HepG2 (cell line): ENCODE results near the gene DLL4. TPM values are rescaled to one million over a fixed set of nuclear protein-coding genes. Genes with fewer than 3 reads are reported as not detected.

ENCODE experiments used
- ARNT2 ChIP-seq: sonication (generic); formaldehyde crosslinking; IDR thresholded peaks from 2 replicates; pipeline ENCODE4 v1.8.0; 2022; ENCODE audit warnings: mild to moderate bottlenecking, low read depth, missing genetic modification reagents, moderate library complexity
- KAT8 ChIP-seq: IDR thresholded peaks from 2 replicates; pipeline ENCODE4 v1.6.1; 2016; ENCODE audit warnings: missing genetic modification reagents, missing compliant biosample characterization
- MTF2 ChIP-seq: sonication (generic); formaldehyde crosslinking; IDR thresholded peaks from 2 replicates; pipeline ENCODE4 v1.5.0; 2020; ENCODE audit warnings: missing genetic modification reagents, borderline replicate concordance
- SRY ChIP-seq: sonication (generic); formaldehyde crosslinking; IDR thresholded peaks from 2 replicates; pipeline ENCODE4 v1.8.0; 2022; ENCODE audit warnings: mild to moderate bottlenecking, missing genetic modification reagents
- ZNF446 ChIP-seq: sonication (generic); formaldehyde crosslinking; IDR thresholded peaks from 2 replicates; pipeline ENCODE4 v1.5.0; 2020; ENCODE audit warnings: mild to moderate bottlenecking, missing genetic modification reagents
- polyA plus RNA-seq, 8 experiments: library from polyadenylated mRNA; depleted of rRNA in 3 of 8; stranded (reverse) in 7 of 8; unstranded in 1 of 8; fragments of >200 nt; fragmentation: Illumina TruSeq in 4 of 8; extraction: Trizol in 4 of 8; gene quantifications; 2 replicates each; pipeline versions ENCODE4 v1.2.1 to v1.2.3, GENCODE V29; 2011 to 2016; ENCODE audit warnings: low read depth in 4 of 8, missing spikeins in 1 of 8, mixed read lengths in 1 of 8; ENCODE audit not compliant: insufficient read depth in 1 of 8
- total RNA-seq, 5 experiments: library from RNA; depleted of rRNA; stranded (reverse); fragments of >200 nt; fragmentation: Illumina TruSeq; extraction: Trizol; gene quantifications; 2 replicates each; pipeline ENCODE4 v1.2.3, GENCODE V29; 2016; ENCODE audit warnings: low read depth in 1 of 5
- TF ChIP-seq, protein P1 (sequence below): sonication (generic); formaldehyde crosslinking; IDR thresholded peaks from 2 replicates; pipeline ENCODE4 v1.5.1; 2020; ENCODE audit warnings: mild to moderate bottlenecking, missing genetic modification reagents, borderline replicate concordance
- TF ChIP-seq, protein P2 (sequence below): sonication (generic); formaldehyde crosslinking; IDR thresholded peaks from 2 replicates; pipeline ENCODE4 v1.4.0; 2020; ENCODE audit warnings: missing genetic modification reagents
- TF ChIP-seq, protein P3 (sequence below): sonication (generic); formaldehyde crosslinking; IDR thresholded peaks from 2 replicates; pipeline ENCODE4 v1.5.0; 2020; ENCODE audit warnings: mild to moderate bottlenecking, missing genetic modification reagents, borderline replicate concordance
- TF ChIP-seq, protein P4 (sequence below): sonication (generic); formaldehyde crosslinking; IDR thresholded peaks from 2 replicates; pipeline ENCODE4 v1.4.0; 2020; ENCODE audit warnings: low read depth, missing genetic modification reagents

DLL4 gene
- total and polyA plus RNA-seq, 2 of the 13 experiments (the other 11 are each of a cell fraction or from before 2014, with no cell fraction given): 0.20 to 0.25 TPM

DNA sequence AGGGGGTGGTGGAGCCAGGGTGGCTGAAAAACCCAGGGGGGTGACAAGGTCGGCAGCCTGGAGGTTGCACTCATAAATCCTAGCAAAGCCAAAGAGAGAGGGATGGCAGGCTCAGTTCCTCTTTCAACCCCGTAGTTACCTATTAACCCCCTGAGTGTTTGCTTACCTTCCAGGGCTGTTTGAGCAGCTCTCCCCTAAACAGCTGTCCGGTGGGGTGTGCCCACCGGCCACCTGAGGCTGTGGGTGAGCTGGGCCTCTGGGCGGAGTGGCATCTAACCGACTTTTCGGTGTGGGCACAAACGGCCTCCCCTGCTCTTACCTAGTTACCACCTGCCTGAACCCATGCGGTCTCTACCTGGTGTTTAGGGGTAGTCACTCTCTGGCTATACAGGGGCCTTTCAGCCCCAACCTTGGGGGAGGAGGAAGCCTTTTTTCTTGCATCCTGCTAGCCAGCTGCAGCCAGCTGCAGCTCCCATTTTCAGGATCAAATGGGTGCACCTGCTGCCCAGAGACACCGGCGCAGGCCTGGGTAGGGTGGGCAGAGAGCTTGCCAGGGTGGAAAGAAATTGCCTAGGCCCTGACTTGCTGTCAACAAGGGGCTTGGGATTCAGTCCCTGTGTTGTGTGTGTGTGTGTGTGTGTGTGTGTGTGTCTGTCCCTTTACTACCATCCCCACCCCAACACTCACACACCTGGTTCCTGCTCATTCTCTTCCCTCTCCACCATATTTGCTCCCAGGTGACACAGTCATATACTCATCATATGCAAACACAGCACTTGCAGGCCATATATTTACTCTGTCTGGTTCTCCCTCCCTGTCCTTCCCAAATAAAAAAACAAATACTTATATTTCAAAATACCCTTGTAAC, 3.7 kb downstream of the DLL4 start (continued):
- TF ChIP-seq, protein P1, sequence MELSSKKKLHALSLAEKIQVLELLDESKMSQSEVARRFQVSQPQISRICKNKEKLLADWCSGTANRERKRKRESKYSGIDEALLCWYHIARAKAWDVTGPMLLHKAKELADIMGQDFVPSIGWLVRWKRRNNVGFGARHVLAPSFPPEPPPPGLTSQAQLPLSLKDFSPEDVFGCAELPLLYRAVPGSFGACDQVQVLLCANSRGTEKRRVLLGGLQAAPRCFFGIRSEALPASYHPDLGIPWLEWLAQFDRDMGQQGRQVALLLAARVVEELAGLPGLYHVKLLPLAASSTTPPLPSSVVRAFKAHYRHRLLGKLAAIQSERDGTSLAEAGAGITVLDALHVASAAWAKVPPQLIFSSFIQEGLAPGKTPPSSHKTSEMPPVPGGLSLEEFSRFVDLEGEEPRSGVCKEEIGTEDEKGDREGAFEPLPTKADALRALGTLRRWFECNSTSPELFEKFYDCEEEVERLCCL (CRISPR knock-in tag): no peak
- TF ChIP-seq SRY (CRISPR knock-in tag) (no peak), MTF2 (CRISPR knock-in tag) (0 out of 2 replicates have a peak, but pooled peaks have one; percentile 13), ZNF446 (CRISPR knock-in tag) (no peak), KAT8 (CRISPR knock-in tag) (no peak), ARNT2 (CRISPR knock-in tag) (no peak)
- TF ChIP-seq, protein P2, sequence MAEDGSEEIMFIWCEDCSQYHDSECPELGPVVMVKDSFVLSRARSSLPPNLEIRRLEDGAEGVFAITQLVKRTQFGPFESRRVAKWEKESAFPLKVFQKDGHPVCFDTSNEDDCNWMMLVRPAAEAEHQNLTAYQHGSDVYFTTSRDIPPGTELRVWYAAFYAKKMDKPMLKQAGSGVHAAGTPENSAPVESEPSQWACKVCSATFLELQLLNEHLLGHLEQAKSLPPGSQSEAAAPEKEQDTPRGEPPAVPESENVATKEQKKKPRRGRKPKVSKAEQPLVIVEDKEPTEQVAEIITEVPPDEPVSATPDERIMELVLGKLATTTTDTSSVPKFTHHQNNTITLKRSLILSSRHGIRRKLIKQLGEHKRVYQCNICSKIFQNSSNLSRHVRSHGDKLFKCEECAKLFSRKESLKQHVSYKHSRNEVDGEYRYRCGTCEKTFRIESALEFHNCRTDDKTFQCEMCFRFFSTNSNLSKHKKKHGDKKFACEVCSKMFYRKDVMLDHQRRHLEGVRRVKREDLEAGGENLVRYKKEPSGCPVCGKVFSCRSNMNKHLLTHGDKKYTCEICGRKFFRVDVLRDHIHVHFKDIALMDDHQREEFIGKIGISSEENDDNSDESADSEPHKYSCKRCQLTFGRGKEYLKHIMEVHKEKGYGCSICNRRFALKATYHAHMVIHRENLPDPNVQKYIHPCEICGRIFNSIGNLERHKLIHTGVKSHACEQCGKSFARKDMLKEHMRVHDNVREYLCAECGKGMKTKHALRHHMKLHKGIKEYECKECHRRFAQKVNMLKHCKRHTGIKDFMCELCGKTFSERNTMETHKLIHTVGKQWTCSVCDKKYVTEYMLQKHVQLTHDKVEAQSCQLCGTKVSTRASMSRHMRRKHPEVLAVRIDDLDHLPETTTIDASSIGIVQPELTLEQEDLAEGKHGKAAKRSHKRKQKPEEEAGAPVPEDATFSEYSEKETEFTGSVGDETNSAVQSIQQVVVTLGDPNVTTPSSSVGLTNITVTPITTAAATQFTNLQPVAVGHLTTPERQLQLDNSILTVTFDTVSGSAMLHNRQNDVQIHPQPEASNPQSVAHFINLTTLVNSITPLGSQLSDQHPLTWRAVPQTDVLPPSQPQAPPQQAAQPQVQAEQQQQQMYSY: no peak
- TF ChIP-seq, protein P3, sequence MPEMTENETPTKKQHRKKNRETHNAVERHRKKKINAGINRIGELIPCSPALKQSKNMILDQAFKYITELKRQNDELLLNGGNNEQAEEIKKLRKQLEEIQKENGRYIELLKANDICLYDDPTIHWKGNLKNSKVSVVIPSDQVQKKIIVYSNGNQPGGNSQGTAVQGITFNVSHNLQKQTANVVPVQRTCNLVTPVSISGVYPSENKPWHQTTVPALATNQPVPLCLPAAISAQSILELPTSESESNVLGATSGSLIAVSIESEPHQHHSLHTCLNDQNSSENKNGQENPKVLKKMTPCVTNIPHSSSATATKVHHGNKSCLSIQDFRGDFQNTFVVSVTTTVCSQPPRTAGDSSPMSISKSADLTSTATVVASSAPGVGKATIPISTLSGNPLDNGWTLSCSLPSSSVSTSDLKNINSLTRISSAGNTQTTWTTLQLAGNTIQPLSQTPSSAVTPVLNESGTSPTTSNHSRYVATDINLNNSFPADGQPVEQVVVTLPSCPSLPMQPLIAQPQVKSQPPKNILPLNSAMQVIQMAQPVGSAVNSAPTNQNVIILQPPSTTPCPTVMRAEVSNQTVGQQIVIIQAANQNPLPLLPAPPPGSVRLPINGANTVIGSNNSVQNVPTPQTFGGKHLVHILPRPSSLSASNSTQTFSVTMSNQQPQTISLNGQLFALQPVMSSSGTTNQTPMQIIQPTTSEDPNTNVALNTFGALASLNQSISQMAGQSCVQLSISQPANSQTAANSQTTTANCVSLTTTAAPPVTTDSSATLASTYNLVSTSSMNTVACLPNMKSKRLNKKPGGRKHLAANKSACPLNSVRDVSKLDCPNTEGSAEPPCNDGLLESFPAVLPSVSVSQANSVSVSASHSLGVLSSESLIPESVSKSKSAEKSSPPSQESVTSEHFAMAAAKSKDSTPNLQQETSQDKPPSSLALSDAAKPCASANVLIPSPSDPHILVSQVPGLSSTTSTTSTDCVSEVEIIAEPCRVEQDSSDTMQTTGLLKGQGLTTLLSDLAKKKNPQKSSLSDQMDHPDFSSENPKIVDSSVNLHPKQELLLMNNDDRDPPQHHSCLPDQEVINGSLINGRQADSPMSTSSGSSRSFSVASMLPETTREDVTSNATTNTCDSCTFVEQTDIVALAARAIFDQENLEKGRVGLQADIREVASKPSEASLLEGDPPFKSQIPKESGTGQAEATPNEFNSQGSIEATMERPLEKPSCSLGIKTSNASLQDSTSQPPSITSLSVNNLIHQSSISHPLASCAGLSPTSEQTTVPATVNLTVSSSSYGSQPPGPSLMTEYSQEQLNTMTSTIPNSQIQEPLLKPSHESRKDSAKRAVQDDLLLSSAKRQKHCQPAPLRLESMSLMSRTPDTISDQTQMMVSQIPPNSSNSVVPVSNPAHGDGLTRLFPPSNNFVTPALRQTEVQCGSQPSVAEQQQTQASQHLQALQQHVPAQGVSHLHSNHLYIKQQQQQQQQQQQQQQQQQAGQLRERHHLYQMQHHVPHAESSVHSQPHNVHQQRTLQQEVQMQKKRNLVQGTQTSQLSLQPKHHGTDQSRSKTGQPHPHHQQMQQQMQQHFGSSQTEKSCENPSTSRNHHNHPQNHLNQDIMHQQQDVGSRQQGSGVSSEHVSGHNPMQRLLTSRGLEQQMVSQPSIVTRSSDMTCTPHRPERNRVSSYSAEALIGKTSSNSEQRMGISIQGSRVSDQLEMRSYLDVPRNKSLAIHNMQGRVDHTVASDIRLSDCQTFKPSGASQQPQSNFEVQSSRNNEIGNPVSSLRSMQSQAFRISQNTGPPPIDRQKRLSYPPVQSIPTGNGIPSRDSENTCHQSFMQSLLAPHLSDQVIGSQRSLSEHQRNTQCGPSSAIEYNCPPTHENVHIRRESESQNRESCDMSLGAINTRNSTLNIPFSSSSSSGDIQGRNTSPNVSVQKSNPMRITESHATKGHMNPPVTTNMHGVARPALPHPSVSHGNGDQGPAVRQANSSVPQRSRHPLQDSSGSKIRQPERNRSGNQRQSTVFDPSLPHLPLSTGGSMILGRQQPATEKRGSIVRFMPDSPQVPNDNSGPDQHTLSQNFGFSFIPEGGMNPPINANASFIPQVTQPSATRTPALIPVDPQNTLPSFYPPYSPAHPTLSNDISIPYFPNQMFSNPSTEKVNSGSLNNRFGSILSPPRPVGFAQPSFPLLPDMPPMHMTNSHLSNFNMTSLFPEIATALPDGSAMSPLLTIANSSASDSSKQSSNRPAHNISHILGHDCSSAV (CRISPR knock-in tag): no peak
- TF ChIP-seq, protein P4, sequence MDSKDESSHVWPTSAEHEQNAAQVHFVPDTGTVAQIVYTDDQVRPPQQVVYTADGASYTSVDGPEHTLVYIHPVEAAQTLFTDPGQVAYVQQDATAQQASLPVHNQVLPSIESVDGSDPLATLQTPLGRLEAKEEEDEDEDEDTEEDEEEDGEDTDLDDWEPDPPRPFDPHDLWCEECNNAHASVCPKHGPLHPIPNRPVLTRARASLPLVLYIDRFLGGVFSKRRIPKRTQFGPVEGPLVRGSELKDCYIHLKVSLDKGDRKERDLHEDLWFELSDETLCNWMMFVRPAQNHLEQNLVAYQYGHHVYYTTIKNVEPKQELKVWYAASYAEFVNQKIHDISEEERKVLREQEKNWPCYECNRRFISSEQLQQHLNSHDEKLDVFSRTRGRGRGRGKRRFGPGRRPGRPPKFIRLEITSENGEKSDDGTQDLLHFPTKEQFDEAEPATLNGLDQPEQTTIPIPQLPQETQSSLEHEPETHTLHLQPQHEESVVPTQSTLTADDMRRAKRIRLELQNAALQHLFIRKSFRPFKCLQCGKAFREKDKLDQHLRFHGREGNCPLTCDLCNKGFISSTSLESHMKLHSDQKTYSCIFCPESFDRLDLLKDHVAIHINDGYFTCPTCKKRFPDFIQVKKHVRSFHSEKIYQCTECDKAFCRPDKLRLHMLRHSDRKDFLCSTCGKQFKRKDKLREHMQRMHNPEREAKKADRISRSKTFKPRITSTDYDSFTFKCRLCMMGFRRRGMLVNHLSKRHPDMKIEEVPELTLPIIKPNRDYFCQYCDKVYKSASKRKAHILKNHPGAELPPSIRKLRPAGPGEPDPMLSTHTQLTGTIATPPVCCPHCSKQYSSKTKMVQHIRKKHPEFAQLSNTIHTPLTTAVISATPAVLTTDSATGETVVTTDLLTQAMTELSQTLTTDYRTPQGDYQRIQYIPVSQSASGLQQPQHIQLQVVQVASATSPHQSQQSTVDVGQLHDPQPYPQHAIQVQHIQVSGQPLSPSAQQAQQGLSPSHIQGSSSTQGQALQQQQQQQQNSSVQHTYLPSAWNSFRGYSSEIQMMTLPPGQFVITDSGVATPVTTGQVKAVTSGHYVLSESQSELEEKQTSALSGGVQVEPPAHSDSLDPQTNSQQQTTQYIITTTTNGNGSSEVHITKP (CRISPR knock-in tag): peak; percentile 70; the same call in 1 of the 2 replicates
